Measurements from ENCODE around the gene MANSC4. TPM values are rescaled to one million over a fixed set of nuclear protein-coding genes. Genes with fewer than 3 reads are reported as not detected.

The MANSC4 gene
- total and polyA plus RNA-seq, 2 of the 13 experiments (the other 11 are each of a cell fraction or from before 2014, with no cell fraction given) = not detected

- no peak for FAIRE-seq
These were observed 34.4 kb upstream of the MANSC4 start for GRCh38 chr12:27814411-27814810.

More at GRCh38 chr12:27814411-27814810, 34.4 kb upstream of the MANSC4 start:
- H3K9me3 ChIP-seq (ENCODE audit: low read length) = no peaks in the 10 kb centered on the region
- no peak overlapping the region for H2AFZ ChIP-seq (ENCODE audit: low read length)
- intact Hi-C loops (cut with micrococcal nuclease; ENCODE audit: unreplicated experiment) = no loop called here
- TF ChIP-seq NCOA1 (CRISPR knock-in tag; IDR thresholded peaks at IDR 0.05) (no peak), ZFP82 (CRISPR knock-in tag; IDR thresholded peaks at IDR 0.05; ENCODE audit: borderline replicate concordance) (no peak), ZNF615 (CRISPR knock-in tag; IDR thresholded peaks at IDR 0.05; ENCODE audit: borderline replicate concordance) (no peak), ZBTB25 (CRISPR knock-in tag; IDR thresholded peaks at IDR 0.05) (no peak), ZNF276 (CRISPR knock-in tag; IDR thresholded peaks at IDR 0.05; ENCODE audit: low read depth) (no peak), TRIM24 (CRISPR knock-in tag; IDR thresholded peaks at IDR 0.05) (no peak), USF2 (IDR thresholded peaks at IDR 0.05; ENCODE audit: low read depth, low read length) (no peak), USF2 (CRISPR knock-in tag; IDR thresholded peaks at IDR 0.05; ENCODE audit: borderline replicate concordance) (no peak), GTF2F1 (IDR thresholded peaks at IDR 0.05; ENCODE audit: low read length) (no peak), ZNF839 (CRISPR knock-in tag; IDR thresholded peaks at IDR 0.05; ENCODE audit: borderline replicate concordance) (no peak), ZNF777 (CRISPR knock-in tag; IDR thresholded peaks at IDR 0.05) (no peak), ZFP90 (CRISPR knock-in tag; IDR thresholded peaks at IDR 0.05; ENCODE audit: borderline replicate concordance) (no peak), SCMH1 (CRISPR knock-in tag; IDR thresholded peaks at IDR 0.05; ENCODE audit: borderline replicate concordance) (no peak), ZNF775 (CRISPR knock-in tag; IDR thresholded peaks at IDR 0.05; ENCODE audit: borderline replicate concordance) (no peak), MEIS2 (CRISPR knock-in tag; IDR thresholded peaks at IDR 0.05) (no peak), HMGXB4 (CRISPR knock-in tag; IDR thresholded peaks at IDR 0.05; ENCODE audit: borderline replicate concordance in 1 of 2, low read depth in 1 of 2) (no peak), BCL6 (CRISPR knock-in tag; IDR thresholded peaks at IDR 0.05) (no peak), KLF13 (CRISPR knock-in tag; IDR thresholded peaks at IDR 0.05) (no peak)
- ATAC-seq (no peak), DNase-seq (ENCODE audit: low spot score) (no peak)
- POLR2A ChIA-PET = interaction anchor here (1.3 kb wide), 1 partner anchor 34 kb away, joined by 3 read pairs; the partner anchor contains the start of genes KLHL42 and MANSC4
- in situ Hi-C loops (cut with HindIII; ENCODE audit: extremely low pct_ligation_motif_present, low pct_unique_long_range_greater_than_20kb) = no loop called here
- H4K20me1 ChIP-seq (ENCODE audit: insufficient read depth, low read length) = no peaks in the 10 kb centered on the region
- H3K4me3 ChIP-seq (replicated peaks in 1 of 3; ENCODE audit: insufficient read depth in 1 of 3, low read depth in 2 of 3, low read length in 3 of 3) = no peak overlapping the region
- no TSS peak for BruUV-seq (replicated peaks)
- peaks cover 1 to 21% of the 10 kb centered on the region in 2 experiments; a peak in 1 of 5 replicates for H3K27me3 ChIP-seq (ENCODE audit: control insufficient read depth in 1 of 2, insufficient read depth in 2 of 2, low read length in 2 of 2)
- no peaks in the 10 kb centered on the region for H3K79me2 ChIP-seq (ENCODE audit: insufficient read depth, low read length)
- 29% methylated on average over 2 of the region's 2 CpGs for WGBS (ENCODE audit: low lambda C conversion rate)
- H3K36me3 ChIP-seq (replicated peaks in 1 of 2; ENCODE audit: control insufficient read depth in 1 of 2, insufficient read depth in 2 of 2, low read length in 2 of 2) = no peaks in the 10 kb centered on the region
- H3K27ac ChIP-seq (ENCODE audit: extremely low read length, insufficient read depth, low read length) = no peak overlapping the region
- peaks cover 44% of the 10 kb centered on the region for H3K4me1 ChIP-seq (ENCODE audit: insufficient read depth, low read length)
- CTCF ChIA-PET (ENCODE audit: low intra/inter-chr PET ratio, low total read pairs) = no interaction called here
- no peak overlapping the region for H3K9ac ChIP-seq (ENCODE audit: insufficient read depth, low read depth, low read length)
- no peak overlapping the region for H3K4me2 ChIP-seq (ENCODE audit: low read depth, low read length)
